ENCODE measurements around the gene CD47. TPM values are rescaled to one million over a fixed set of nuclear protein-coding genes. Genes with fewer than 3 reads are reported as not detected.

Gene CD47
- total and polyA plus RNA-seq, 2 experiments from 2014 or later, result 81.7 to 101 TPM

DNA sequence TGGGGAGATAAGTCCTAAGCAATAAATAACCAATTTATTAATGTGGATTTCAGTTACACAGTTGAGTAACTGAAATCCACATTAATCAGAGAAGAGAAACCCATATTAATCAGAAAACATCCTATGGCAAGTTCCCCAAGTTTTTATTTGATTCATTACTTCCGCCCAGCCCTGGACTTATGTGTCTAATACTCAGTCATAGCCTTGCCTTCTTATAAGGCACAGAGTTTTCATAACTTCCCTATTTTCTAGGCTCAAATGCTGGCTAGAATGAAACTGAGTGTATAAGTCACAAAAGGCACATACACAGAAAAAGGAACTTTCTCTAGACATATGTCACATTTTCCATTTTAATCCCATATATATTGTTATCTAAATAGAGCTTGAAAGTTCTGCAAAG, 28.8 kb downstream of the CD47 start:
- Histone ChIP-seq H3K27ac (no peak overlapping the region), H3K4me2 (no peak overlapping the region), H3K9me2 (replicated peaks; ENCODE audit: insufficient read depth) (no peaks in the 10 kb centered on the region), H3K79me2 (no peaks in the 10 kb centered on the region), H3K36me3 (replicated peaks; ENCODE audit: insufficient read depth, low read depth) (no peaks in the 10 kb centered on the region), H3K4me3 (no peak overlapping the region), H3K9me3 (ENCODE audit: low read depth) (no peaks in the 10 kb centered on the region), H2AFZ (no peak overlapping the region), H4K20me1 (ENCODE audit: insufficient read depth, poor library complexity, severe bottlenecking) (no peaks in the 10 kb centered on the region), H3K27me3 (no peaks in the 10 kb centered on the region), H3K4me1 (ENCODE audit: insufficient read depth) (no peaks in the 10 kb centered on the region)
- no peak for DNase-seq (ENCODE audit: low spot score)
- WGBS (ENCODE audit: low lambda C conversion rate, missing lambda C conversion rate), result 100% methylated on average over 1 of the region's 1 CpG
- no peak for TF ChIP-seq EZH2phosphoT487 (IDR thresholded peaks at IDR 0.05; ENCODE audit: low read depth, severe bottlenecking, unreplicated experiment)
- TF ChIP-seq EZH2 (IDR thresholded peaks at IDR 0.05; ENCODE audit: borderline replicate concordance), result no peak
- TF ChIP-seq, protein P1, sequence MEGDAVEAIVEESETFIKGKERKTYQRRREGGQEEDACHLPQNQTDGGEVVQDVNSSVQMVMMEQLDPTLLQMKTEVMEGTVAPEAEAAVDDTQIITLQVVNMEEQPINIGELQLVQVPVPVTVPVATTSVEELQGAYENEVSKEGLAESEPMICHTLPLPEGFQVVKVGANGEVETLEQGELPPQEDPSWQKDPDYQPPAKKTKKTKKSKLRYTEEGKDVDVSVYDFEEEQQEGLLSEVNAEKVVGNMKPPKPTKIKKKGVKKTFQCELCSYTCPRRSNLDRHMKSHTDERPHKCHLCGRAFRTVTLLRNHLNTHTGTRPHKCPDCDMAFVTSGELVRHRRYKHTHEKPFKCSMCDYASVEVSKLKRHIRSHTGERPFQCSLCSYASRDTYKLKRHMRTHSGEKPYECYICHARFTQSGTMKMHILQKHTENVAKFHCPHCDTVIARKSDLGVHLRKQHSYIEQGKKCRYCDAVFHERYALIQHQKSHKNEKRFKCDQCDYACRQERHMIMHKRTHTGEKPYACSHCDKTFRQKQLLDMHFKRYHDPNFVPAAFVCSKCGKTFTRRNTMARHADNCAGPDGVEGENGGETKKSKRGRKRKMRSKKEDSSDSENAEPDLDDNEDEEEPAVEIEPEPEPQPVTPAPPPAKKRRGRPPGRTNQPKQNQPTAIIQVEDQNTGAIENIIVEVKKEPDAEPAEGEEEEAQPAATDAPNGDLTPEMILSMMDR (IDR thresholded peaks at IDR 0.05; ENCODE audit: poor library complexity), result no peak

DNA sequence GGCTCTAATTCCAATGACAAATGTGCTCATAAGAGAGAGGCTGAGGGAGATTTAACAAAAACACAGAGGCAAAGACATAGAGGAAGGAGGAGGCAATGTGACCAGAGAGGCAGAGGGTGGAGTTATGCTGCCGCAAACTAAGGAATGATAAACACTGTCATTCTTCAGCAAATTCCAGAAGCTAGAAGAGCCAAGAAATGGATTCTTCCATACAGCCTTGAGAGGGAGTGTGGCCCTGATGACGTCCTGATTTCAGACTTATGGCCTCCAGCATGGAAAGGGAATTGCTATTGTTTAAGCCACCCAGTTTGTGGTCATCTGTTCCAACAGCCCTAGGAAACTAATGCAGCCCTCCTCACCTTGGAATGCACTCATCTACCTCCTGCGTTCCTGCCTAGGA, 30.5 kb downstream of the CD47 start:
- Histone ChIP-seq H3K9me3 (ENCODE audit: low read depth) (no peaks in the 10 kb centered on the region), H4K20me1 (ENCODE audit: insufficient read depth, poor library complexity, severe bottlenecking) (no peaks in the 10 kb centered on the region), H3K27me3 (no peaks in the 10 kb centered on the region), H3K27ac (no peak overlapping the region), H3K4me1 (ENCODE audit: insufficient read depth) (no peaks in the 10 kb centered on the region), H3K4me3 (no peak overlapping the region), H3K9me2 (replicated peaks; ENCODE audit: insufficient read depth) (no peaks in the 10 kb centered on the region), H2AFZ (no peak overlapping the region), H3K4me2 (no peak overlapping the region), H3K79me2 (no peaks in the 10 kb centered on the region), H3K36me3 (replicated peaks; ENCODE audit: insufficient read depth, low read depth) (no peaks in the 10 kb centered on the region)
- WGBS (ENCODE audit: low lambda C conversion rate, missing lambda C conversion rate), result 65% methylated on average over 3 of the region's 3 CpGs
- TF ChIP-seq EZH2 (IDR thresholded peaks at IDR 0.05; ENCODE audit: borderline replicate concordance) (no peak), EZH2phosphoT487 (IDR thresholded peaks at IDR 0.05; ENCODE audit: low read depth, severe bottlenecking, unreplicated experiment) (no peak)
- TF ChIP-seq, protein P1 (IDR thresholded peaks at IDR 0.05; ENCODE audit: poor library complexity), result no peak
- DNase-seq (ENCODE audit: low spot score), result no peak

DNA sequence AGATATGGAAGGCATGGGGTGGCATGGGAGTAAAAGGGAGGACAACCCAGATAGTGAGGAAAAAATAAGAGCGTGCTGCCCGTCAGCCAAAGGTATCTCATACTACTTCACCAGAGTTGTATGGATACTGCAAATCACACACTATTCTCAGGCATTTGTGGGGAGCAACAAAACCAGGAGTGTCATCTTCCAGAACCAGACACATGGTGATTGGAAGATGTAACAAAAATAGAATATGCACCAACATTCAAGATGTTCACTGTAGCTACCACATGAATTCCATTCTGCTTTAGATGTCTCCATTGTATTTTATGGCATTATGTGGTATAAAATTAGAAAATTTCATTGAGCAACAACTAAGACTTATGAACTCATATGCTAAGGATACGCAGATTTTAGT, 34.9 kb downstream of the CD47 start:
- DNase-seq (ENCODE audit: low spot score), result no peak

More for the DNA sequence above, 34.9 kb downstream of the CD47 start:
- over 99% methylated on average over 3 of the region's 3 CpGs for WGBS (ENCODE audit: low lambda C conversion rate, missing lambda C conversion rate)
- Histone ChIP-seq H3K27ac (no peak overlapping the region), H3K9me3 (ENCODE audit: low read depth) (no peaks in the 10 kb centered on the region), H2AFZ (no peak overlapping the region), H3K9me2 (replicated peaks; ENCODE audit: insufficient read depth) (no peaks in the 10 kb centered on the region), H3K79me2 (no peaks in the 10 kb centered on the region), H3K4me3 (no peak overlapping the region), H4K20me1 (ENCODE audit: insufficient read depth, poor library complexity, severe bottlenecking) (no peaks in the 10 kb centered on the region), H3K4me1 (ENCODE audit: insufficient read depth) (no peaks in the 10 kb centered on the region), H3K27me3 (no peaks in the 10 kb centered on the region), H3K36me3 (replicated peaks; ENCODE audit: insufficient read depth, low read depth) (no peaks in the 10 kb centered on the region), H3K4me2 (no peak overlapping the region)
- TF ChIP-seq EZH2 (IDR thresholded peaks at IDR 0.05; ENCODE audit: borderline replicate concordance) (no peak), EZH2phosphoT487 (IDR thresholded peaks at IDR 0.05; ENCODE audit: low read depth, severe bottlenecking, unreplicated experiment) (no peak)
- TF ChIP-seq, protein P1 (IDR thresholded peaks at IDR 0.05; ENCODE audit: poor library complexity), result no peak
